NCI-H82 (cell line): ENCODE data around the gene CCNB1.
"Not testable (repeated sequence)": the region's sequence is repeated elsewhere in the genome, so short reads cannot be mapped to it uniquely, and the experiment has no call there.

Experiments used
- DNase-seq: peaks from one replicate; lab custom pipeline; 2025; lab: John Stamatoyannopoulos, UW

CCNB1 gene

GRCh38 chr5:69166686-69167492 lies at the start of gene CCNB1:
CCNB1 (plus strand) TSS chr5:69167150; CDS start chr5:69167263, 113 bp downstream.
- peak; percentile 98 for DNase-seq

GRCh38 chr5:69129413-69129812 lies 37.5 kb upstream of the CCNB1 start:
- DNase-seq, result no peak

- DNase-seq, result no peak
Measured at GRCh38 chr5:69130241-69130640, 36.7 kb upstream of the CCNB1 start.

- no peak for DNase-seq
Measured at GRCh38 chr5:69131304-69131703, 35.6 kb upstream of the CCNB1 start.

GRCh38 chr5:69134126-69134525 lies 32.8 kb upstream of the CCNB1 start:
- DNase-seq, result no peak

- no peak for DNase-seq
Measured at GRCh38 chr5:69136293-69136692, 30.7 kb upstream of the CCNB1 start.

GRCh38 chr5:69137208-69137607 lies 29.7 kb upstream of the CCNB1 start:
- not testable (repeated sequence) for DNase-seq

- no peak for DNase-seq
Measured at GRCh38 chr5:69137807-69138206, 29.1 kb upstream of the CCNB1 start.

- DNase-seq, result no peak
Measured at GRCh38 chr5:69138766-69139165, 28.2 kb upstream of the CCNB1 start.

GRCh38 chr5:69140239-69140638 lies 26.7 kb upstream of the CCNB1 start:
- not testable (repeated sequence) for DNase-seq

- no peak for DNase-seq
Measured at GRCh38 chr5:69140827-69141226, 26.1 kb upstream of the CCNB1 start.

GRCh38 chr5:69148576-69148975 lies 18.4 kb upstream of the CCNB1 start:
- DNase-seq, result not testable (repeated sequence)

GRCh38 chr5:69148981-69149675 lies 17.8 kb upstream of the CCNB1 start:
- DNase-seq, result no peak

- no peak for DNase-seq
Measured at GRCh38 chr5:69149676-69150010, 17.3 kb upstream of the CCNB1 start.

- DNase-seq, result no peak
Measured at GRCh38 chr5:69152731-69153130, 14.2 kb upstream of the CCNB1 start.

- DNase-seq, result no peak
Measured at GRCh38 chr5:69156456-69156855, 10.5 kb upstream of the CCNB1 start.

GRCh38 chr5:69158039-69158438 lies 8.9 kb upstream of the CCNB1 start:
- DNase-seq, result no peak

GRCh38 chr5:69160651-69161050 lies 6.3 kb upstream of the CCNB1 start:
- DNase-seq, result no peak

GRCh38 chr5:69167493-69167855 lies 524 bp downstream of the CCNB1 start:
- DNase-seq, result no peak

- DNase-seq, result no peak
Measured at GRCh38 chr5:69167929-69168328, 979 bp downstream of the CCNB1 start.

GRCh38 chr5:69170495-69170894 lies 3.5 kb downstream of the CCNB1 start:
- no peak for DNase-seq

- no peak for DNase-seq
Measured at GRCh38 chr5:69170969-69171368, 4.0 kb downstream of the CCNB1 start.

GRCh38 chr5:69181659-69182293 lies 14.8 kb downstream of the CCNB1 start:
- not testable (repeated sequence) for DNase-seq
